Gastroesophageal sphincter (tissue), 4 donors: ENCODE results near the gene C6orf132. TPM values are rescaled to one million over a fixed set of nuclear protein-coding genes. Genes with fewer than 3 reads are reported as not detected.
A peak's percentile ranks its signal among the peaks of the same experiment; 100 is the strongest.

ENCODE experiments used
- ATAC-seq: fragments of 150-250 bp; one replicate; pipeline ENCODE4 v1.9.1; 2016; ENCODE audit warnings: mild to moderate bottlenecking, moderate library complexity
- H3K27ac ChIP-seq, 4 donors: fragments of 200-600 bp; sonication (generic) in 3 of 4; 1 replicate in 3 of 4; 2 replicates in 1 of 4; pipeline ENCODE4 v1.5.1; 2016 to 2019
- H3K27me3 ChIP-seq: fragments of 200-600 bp; sonication (generic); one replicate; pipeline ENCODE4 v1.5.1; 2019
- H3K36me3 ChIP-seq, 2 donors: fragments of 200-600 bp; sonication (generic); one replicate each; pipeline ENCODE4 v1.5.1; 2019; ENCODE audit warnings: control low read depth in 1 of 2
- H3K4me1 ChIP-seq, 3 donors: fragments of 200-600 bp; sonication (generic); 1 replicate in 2 of 3; 2 replicates in 1 of 3; pipeline ENCODE4 v1.5.1; 2016 to 2019; ENCODE audit warnings: control low read depth in 2 of 3
- H3K4me3 ChIP-seq, 2 donors: fragments of 200-600 bp; sonication (generic); one replicate each; pipeline ENCODE4 v1.5.1; 2019; ENCODE audit warnings: mild to moderate bottlenecking in 1 of 2, moderate library complexity in 1 of 2
- H3K9me3 ChIP-seq, 3 donors: fragments of 200-600 bp; sonication (generic); one replicate each; pipeline ENCODE4 v1.5.1; 2017 to 2019; ENCODE audit warnings: control low read depth in 2 of 3
- CTCF ChIP-seq, 4 experiments: fragments of 200-600 bp in 2 of 4; fragments of 450-650 bp in 2 of 4; sonication (generic) in 1 of 4; IDR thresholded peaks; one replicate each; pipeline ENCODE4 v1.5.1; 2017 to 2019; ENCODE audit warnings: antibody characterized with exemption in 4 of 4, mild to moderate bottlenecking in 2 of 4, moderate library complexity in 2 of 4
- EP300 ChIP-seq: sonication (generic); formaldehyde crosslinking; IDR thresholded peaks from one replicate; pipeline ENCODE4 v1.6.1; 2017; ENCODE audit warnings: antibody characterized with exemption, mild to moderate bottlenecking
- POLR2A ChIP-seq, 2 donors: fragments of 450-650 bp; IDR thresholded peaks; one replicate each; pipeline ENCODE4 v1.6.1; 2017; ENCODE audit warnings: antibody characterized with exemption in 2 of 2, mild to moderate bottlenecking in 2 of 2, moderate library complexity in 1 of 2
- POLR2AphosphoS5 ChIP-seq: sonication (generic); formaldehyde crosslinking; IDR thresholded peaks from one replicate; pipeline ENCODE4 v1.6.1; 2017; ENCODE audit warnings: antibody characterized with exemption
- WGBS, 2 donors: methylation state at CpG; one replicate each; pipeline ENCODE4 v1.1.5; 2018; ENCODE audit warnings: low coverage in 1 of 2; 5-methylcytosine and 5-hydroxymethylcytosine counted together
- total RNA-seq, 4 donors: library from RNA; depleted of rRNA; stranded (reverse); fragments of >200 nt; gene quantifications; one replicate each; pipeline ENCODE4 v1.1.0, GENCODE V29; 2016

C6orf132 gene
- total RNA-seq, result 10 to 100 TPM in 1 of 4 donors, 1 to 10 TPM in 2, under 1 TPM in 1; 0.93 to 12.1 (median 1.4) TPM

GRCh38 chr6:42142118-42142835, at the start of gene C6orf132:
TSS of gene C6orf132 (minus strand) at chr6:42142620. CDS start at chr6:42142444, 176 bp downstream.
- peak within 1 kb of the TSS; percentile 6 to 53 for H3K4me3 ChIP-seq
- H3K9me3 ChIP-seq, result no peaks in the 10 kb centered on the region
- 6% methylated on average over 6 of the region's 60 CpGs; no CpG with 5 or more reads in 1 of the 2 donors for WGBS, 2 donors
- peaks cover 52% of the 10 kb centered on the region for H3K27me3 ChIP-seq
- peaks cover 0 to 14% (median 8%) of the 10 kb centered on the region in 3 donors for H3K4me1 ChIP-seq
- ATAC-seq, result peak; percentile 61
- TF ChIP-seq CTCF (IDR thresholded peaks at IDR 0.05), result no peak
- no peak for TF ChIP-seq EP300
- TF ChIP-seq POLR2AphosphoS5, result no peak
- TF ChIP-seq POLR2A (IDR thresholded peaks at IDR 0.05), result no peak
- H3K27ac ChIP-seq, result peak within 1 kb of the TSS in 3 of 4 donors; percentile 53 to 70 (median 67)
- no peaks in the 10 kb centered on the region for H3K36me3 ChIP-seq

GRCh38 chr6:42190554-42191183, 48.2 kb upstream of the C6orf132 start:
- H3K27me3 ChIP-seq, result no peaks in the 10 kb centered on the region
- H3K27ac ChIP-seq, result no peak overlapping the region
- H3K9me3 ChIP-seq, result no peaks in the 10 kb centered on the region
- WGBS, 2 donors, result 40 to 61% methylated on average over 1 to 5 of the region's 5 CpGs
- H3K4me1 ChIP-seq, result no peaks in the 10 kb centered on the region
- TF ChIP-seq CTCF (IDR thresholded peaks at IDR 0.05) (no peak), POLR2A (IDR thresholded peaks at IDR 0.05) (no peak), EP300 (no peak), POLR2AphosphoS5 (no peak)
- peaks cover 0 to 4% of the 10 kb centered on the region in 2 donors for H3K36me3 ChIP-seq
- no peak overlapping the region for H3K4me3 ChIP-seq
- no peak for ATAC-seq

- 65 to 100% methylated on average over 1 to 3 of the region's 6 CpGs for WGBS, 2 donors
These were observed 46.0 kb upstream of the C6orf132 start for GRCh38 chr6:42188406-42188805.

GRCh38 chr6:42185597-42185996, 43.2 kb upstream of the C6orf132 start:
- H3K4me1 ChIP-seq, result no peaks in the 10 kb centered on the region
- no peak overlapping the region for H3K27ac ChIP-seq
- H3K27me3 ChIP-seq, result no peaks in the 10 kb centered on the region
- WGBS, 2 donors, result 40 to 60% methylated on average over 2 to 4 of the region's 10 CpGs
- peaks cover 0 to 13% of the 10 kb centered on the region in 2 donors for H3K36me3 ChIP-seq
- TF ChIP-seq CTCF (IDR thresholded peaks at IDR 0.05), result no peak
- no peak for TF ChIP-seq EP300
- TF ChIP-seq POLR2A (IDR thresholded peaks at IDR 0.05), result no peak
- no peak for TF ChIP-seq POLR2AphosphoS5
- no peak for ATAC-seq
- no peaks in the 10 kb centered on the region for H3K9me3 ChIP-seq
- H3K4me3 ChIP-seq, result no peak overlapping the region

More at GRCh38 chr6:42188406-42188805, 46.0 kb upstream of the C6orf132 start:
- H3K27me3 ChIP-seq, result no peaks in the 10 kb centered on the region
- H3K4me3 ChIP-seq, result no peak overlapping the region
- no peak overlapping the region for H3K27ac ChIP-seq
- no peaks in the 10 kb centered on the region for H3K9me3 ChIP-seq
- ATAC-seq, result no peak
- TF ChIP-seq POLR2A (IDR thresholded peaks at IDR 0.05), result no peak
- H3K4me1 ChIP-seq, result no peaks in the 10 kb centered on the region
- H3K36me3 ChIP-seq, result peaks cover 0 to 13% of the 10 kb centered on the region in 2 donors

GRCh38 chr6:42184475-42184874, 42.1 kb upstream of the C6orf132 start:
- Histone ChIP-seq H3K36me3 (peaks cover 0 to 9% of the 10 kb centered on the region in 2 donors), H3K4me3 (no peak overlapping the region), H3K9me3 (no peaks in the 10 kb centered on the region), H3K27me3 (peaks cover 3% of the 10 kb centered on the region), H3K27ac (no peak overlapping the region), H3K4me1 (no peaks in the 10 kb centered on the region)
- WGBS, 2 donors, result 83% methylated on average over 1 of the region's 4 CpGs; no CpG with 5 or more reads in 1 of the 2 donors
- no peak for ATAC-seq
- TF ChIP-seq CTCF (IDR thresholded peaks at IDR 0.05), result no peak
- TF ChIP-seq POLR2AphosphoS5, result no peak
- TF ChIP-seq POLR2A (IDR thresholded peaks at IDR 0.05), result no peak
- no peak for TF ChIP-seq EP300
